GM12892 (cell line): ENCODE results near the gene DHRSX.

Source experiments
- POLR2A ChIP-seq: IDR thresholded peaks from 2 replicates; pipeline ENCODE4 v1.6.1; 2011; ENCODE audit warnings: low read depth, low read length, control low read depth
- POLR2AphosphoS5 ChIP-seq: IDR thresholded peaks from 2 replicates; pipeline ENCODE4 v1.6.1; 2011; ENCODE audit warnings: low read depth, low read length, control low read depth

DNA sequence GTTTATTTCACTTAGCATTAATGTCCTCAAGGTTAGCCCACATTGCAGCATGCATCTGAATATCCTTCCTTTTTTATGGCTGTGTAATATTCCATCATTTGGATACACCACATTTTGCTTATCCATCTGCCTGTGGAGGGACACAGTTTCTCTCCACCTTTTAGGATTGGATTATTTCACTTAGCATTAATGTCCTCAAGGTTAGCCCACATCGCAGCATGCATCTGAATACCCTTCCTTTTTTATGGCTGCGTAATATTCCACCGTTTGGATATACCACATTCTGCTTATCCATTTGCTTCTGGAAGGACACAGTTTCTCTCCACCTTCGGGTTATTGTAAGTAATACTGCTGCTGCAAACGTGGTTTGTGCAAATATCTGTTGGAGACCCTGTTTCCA, 110.0 kb downstream of the DHRSX start:
- TF ChIP-seq POLR2A (no peak), POLR2AphosphoS5 (no peak)
